NCI-H345 treated with DMSO at 0.1 percent for 48 hours (cell line): Measurements from ENCODE around the gene BLM.
A peak's percentile ranks its signal among the peaks of the same experiment; 100 is the strongest.
"Not testable (repeated sequence)": the region's sequence is repeated elsewhere in the genome, so short reads cannot be mapped to it uniquely, and the experiment has no call there.

Experiments
- DNase-seq: peaks from one replicate; lab custom pipeline; 2025; ENCODE audit not compliant: unreplicated experiment; lab: John Stamatoyannopoulos, UW

The BLM gene

DNA sequence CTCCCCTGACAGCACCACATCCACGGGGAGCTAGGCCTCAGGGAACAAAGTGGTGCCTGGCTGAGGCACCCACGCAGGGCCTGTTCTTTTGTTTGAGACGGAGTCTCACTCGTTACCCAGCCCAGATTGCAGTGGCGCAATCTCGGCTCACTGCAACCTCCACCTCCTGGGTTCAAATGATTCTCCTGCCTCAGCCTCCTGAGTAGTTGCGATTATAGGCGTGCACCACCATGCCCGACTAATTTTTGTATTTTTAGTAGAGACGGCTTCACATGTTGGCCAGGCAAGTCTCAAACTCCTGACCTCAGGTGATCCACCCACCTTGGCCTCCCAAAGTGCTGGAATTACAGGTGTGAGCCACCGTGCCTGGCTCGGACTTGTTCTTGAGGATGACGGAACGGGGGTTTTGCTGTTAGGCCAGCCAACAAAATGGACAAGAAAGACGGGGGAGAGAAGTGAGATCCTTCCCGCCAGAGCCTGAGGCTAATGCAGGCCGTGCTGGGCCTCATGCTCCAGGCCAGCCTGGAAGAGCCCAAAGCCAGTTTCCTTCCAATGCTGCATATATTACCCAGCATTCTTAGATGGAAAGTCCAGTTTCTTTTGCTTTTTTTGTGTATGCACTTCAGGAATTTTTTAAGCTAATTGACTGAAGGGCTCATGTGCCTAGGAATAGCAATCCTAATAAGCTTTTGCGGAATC is 123.2 kb downstream of the BLM start:
- no peak for DNase-seq

DNA sequence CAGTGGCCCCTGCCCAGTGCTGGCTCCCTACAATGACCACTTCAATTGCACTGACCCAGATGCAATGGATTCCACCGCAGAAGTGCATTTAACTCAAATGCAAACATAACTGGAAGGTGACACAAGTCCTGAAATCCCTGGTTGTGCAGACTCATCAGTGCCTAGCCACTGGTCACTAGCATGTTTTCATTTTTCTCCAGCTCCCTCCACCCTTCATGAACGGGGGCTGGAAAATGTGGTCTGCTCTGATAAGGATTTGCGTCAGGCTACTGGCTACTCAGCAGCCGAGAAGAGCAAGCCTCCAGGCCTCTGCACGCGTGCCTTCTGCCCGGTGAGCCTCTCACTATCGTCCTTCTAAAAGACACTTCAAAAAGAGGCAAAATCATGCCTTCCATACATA is 123.8 kb downstream of the BLM start:
- DNase-seq: no peak

DNA sequence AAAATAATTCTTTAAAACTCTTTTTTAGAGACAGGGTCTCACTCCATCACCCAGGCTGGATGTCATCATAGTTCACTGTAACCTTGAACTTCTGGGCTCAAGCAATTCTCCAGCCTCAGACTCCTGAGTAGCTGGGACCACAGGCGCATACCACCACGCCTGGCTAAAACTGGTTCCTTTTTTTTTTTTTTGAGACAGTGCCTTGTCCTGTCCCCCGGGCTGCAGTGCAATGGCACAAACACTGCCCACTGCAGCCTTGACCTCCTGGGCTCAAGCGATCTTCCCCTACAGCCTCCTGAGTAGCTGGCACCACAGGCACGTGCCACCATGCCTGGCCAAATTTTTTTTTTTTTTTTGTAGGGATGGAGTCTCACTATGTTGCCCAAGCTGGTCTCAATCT is 127.5 kb downstream of the BLM start:
- no peak for DNase-seq

DNA sequence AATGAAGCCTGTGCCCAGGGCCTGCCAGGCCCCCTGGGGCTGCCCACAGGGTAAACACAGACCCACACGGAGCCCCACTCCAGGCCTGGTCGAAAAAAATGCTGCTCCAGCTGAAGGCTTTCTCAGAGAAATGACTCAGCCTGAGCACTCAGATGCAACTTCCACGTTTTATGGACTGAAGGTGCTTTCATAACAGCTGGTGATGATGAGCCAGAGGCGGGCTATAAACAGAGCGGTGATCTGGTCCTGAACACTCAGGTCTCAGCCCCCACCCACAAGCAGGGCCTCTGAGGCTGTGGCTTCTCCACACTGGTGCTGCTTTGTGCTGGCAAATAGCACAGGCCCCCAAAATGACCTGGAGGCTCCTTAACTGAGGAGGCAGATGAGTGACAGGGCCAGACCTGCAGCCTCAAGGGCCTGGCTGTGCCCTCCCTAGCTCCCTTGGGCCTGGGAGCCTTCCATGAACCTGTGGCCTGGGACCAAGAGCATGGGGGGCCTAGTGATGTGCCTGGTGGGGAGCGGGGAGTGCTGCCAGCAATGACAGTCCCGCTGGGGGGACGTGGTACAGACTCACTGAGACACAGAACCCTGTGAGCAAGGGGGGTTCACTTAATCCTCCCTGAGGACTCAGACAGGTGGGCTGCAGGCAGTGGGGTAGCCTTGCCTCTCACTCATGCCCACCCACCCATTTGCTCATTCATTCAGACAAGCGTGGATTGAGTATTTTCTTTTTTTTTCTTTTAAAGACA is 128.2 kb downstream of the BLM start:
- DNase-seq: no peak

DNA sequence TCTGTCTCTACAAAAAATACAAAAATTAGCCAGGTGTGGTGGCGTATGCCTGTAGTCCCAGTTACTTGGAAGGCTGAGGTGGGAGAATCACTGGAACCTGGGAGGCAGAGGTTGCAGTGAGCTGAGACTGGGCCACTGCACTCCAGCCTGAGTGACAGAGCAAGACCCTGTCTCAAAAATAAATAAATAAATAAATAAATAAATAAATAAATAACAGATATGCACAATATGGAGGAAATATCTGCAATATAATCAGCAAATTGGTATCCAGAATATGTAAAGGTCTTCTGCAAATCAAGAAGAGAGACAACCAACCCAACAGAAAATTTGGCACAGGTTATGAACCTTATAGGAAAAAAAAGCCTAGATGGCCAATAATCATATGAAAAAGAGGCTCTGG is 132.3 kb downstream of the BLM start:
- not testable (repeated sequence) for DNase-seq

DNA sequence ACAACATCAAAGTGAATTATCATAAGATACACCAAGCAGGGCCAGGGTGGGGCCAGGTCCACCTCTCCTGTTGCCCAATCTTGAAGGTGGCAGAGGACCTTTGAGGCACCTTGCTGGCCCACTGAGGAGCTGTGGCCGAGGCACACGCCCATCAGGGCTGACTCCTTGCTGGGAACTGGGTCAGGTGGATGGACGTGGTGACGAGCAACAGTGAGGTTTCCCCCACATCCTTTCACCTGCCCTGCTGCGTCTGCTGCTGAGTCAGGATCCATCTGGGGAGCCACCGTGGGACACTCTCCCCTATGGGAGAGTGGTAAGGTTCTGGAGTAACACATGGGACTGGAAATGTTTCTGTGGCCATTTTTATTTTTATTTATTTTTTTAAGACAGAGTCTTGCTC is 134.0 kb downstream of the BLM start:
- no peak for DNase-seq

DNA sequence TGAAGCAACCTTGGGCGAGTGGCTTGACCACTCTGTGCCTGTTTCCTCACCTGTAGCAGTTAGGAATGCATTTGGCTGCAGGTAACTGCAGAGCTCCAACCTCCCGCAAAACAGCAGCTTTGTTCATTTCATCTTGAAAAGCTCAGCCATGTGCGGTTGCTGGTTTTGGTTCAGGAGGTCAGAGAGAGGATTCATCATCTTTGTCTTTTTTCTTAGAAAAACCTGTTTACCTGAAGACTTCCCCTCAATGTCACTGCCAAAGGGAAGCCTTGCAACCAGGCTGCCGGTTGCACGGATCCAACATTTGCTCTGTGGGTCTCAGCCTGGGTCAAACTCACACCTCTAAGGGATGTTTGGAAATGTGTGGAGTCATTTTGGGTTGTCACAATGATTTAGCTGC is 134.8 kb downstream of the BLM start:
- DNase-seq: no peak

DNA sequence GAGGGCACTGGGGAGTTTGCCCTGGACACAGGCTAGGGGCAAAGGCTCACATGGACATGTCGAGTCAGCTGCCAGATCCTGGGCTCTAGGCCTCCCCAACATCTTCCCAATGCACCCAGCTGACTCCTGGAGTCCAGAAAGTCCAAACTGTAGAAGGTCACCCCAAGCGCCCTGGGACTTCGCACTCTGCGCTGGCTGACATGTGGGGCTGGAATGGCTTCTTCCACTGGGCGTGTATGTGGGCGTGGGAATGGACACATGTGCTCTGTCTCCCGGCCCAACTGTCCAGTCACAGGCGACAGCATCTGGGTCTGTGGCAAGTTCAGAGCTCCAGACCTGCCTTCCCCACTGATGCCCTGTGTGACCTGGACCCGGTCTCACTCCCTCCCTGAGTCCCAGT is 138.0 kb downstream of the BLM start:
- DNase-seq: no peak

DNA sequence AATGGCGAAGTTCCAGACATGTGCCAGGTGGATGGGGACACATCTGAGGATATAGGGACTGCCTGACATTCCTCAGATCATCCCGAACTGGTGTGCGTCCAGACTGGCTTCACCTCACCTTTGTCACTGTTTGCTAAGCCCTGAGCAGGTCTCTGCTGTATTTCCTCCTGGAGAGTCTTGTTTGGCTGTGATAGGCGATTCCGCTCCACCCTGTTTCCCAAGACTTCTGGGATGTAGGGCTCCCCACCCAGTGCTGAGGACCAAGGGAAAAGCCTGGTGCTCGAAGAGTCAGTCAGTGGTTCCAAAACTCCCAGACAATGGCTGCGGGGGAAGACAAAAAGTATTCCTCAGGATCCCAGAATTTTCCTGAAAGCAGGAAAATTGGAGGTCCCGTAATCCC is 140.2 kb downstream of the BLM start:
- DNase-seq: no peak

DNA sequence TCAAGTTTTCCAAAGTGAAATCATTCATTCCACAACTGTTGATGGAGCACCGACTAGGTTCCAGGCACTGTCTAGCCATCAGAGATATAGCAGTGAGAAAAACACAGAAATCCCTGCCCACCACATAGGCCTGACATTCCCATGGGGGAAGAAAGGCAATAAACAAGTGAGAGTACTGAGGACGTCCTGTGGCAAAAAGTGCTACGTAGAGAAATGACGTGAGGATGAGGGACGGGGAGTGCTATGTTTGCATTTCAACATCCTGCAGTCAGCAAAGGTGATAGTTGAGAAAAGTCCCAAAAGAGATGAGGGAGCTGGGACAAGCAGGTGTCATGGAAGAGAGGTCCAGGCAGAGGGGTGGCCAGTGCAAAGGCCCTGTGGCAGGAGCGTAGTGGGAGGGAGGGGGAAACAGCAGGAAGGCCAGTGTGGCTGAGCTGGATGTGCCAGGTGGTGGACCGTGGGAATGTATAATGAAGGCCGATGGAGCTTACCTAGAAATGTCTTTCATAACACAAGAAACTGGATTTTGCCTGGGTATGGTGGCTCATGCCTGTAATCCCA is 140.8 kb downstream of the BLM start:
- DNase-seq: no peak

DNA sequence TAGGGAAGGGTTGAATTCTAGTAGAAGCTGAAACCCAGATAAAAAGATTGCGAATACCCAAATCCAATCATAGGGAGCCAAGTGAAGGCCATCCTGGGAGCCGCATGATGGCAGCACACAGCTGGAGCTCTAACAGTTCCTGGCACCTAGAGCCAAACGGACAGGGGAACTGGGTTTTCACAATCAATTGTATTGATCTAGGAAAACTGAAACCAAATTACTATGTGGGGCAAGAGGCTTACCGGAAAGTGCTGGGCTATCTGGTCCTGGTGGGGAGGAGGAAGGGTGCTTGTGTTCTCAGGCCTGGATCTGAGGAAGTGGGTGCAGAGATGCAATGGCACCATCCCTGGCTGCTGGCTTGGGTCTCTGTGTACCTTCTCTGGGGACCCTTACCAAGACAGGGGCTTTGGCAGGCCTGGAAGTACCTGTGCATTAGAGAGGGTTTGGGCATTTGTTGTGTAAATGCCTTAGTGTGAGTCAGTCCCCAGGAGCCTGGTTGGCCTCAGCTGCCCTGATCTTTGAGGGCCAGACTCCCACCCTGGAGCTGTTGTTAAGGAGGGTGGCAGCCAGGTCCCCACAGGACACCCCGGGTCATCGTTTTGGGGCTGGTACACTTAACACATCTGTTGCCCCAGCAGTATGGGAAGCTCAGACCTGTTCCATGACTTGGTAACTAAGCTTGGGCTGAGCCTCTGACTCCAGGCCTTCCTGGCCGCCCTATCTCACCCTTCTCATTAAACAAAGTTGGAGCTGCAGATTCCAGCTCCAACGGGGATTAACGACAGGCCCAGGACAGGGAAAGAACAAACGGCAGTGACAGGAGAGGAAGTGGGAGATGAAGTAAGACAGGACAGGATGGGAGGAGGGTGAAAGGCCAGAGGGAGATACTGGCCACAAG is 142.3 kb downstream of the BLM start:
- DNase-seq: no peak

DNA sequence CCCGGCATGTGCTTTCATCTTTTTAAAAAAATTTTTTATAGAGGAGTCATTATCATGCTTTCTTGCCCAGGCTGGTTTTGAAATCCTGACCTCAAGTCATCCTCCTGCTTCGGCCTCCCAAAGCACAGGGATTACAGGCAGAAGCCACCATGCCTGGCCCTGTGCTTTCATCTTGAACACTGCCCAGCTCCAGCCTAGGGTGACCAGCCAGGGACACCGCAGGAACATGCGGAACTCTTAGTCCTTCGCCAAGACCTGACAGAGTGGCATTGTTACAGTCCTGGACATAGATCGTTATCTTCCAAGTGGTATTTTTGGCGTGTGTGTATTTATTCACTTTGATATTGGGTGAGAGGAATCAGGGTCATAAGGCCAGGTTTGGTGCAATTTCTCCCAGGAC is 143.3 kb downstream of the BLM start:
- no peak for DNase-seq

DNA sequence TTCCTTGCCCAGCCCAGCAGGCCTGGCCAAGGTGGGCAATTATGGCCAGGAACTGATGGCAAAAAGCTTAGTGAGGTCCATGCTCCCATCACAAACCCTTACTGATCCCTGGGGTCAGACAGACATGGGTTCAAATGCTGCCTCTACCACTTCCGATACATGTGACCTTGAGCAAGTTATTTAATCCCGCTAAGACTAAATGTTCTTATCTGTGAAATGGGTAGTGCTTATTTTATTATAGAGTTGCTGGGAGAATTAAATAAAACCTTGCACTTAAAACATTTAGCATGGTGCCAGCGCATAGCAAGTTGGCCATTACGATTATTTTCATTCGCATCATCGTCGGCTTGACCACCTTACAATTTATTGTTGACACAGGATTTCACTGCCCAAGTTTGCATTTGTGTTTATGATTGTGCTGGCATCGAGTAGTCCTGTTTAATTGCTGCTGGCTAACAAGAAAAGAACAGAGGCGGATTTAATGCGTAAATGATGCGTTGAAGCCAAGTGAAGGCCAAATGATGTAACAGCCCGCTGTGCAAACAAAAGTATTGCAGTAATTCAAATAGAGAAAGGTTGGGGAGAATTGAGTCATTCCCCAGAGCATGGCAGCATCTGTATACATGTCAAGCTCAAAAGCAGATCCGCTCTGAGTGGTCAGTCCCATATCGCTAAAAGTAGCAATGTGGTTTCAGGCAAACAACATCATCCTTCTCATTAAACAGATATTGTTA is 144.0 kb downstream of the BLM start:
- DNase-seq: peak; percentile 79

DNA sequence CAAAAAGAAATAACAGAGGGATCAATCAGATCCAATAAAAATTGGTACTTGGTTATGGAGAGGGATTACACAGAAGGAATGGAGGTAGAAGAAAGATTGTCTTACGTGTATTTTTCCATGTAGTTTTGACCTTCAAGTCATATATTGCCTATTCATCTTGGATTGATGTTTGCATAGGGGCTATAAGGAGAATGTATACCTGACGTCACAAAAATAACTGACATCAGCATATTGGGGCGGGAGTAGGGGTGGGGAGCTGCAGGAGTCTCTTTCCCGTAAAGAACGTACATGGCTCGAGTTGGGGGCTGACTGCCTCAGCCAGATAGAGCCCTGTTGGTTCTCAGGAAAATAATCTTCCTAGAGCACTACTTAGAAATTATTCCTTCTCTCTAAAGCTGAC is 145.3 kb downstream of the BLM start:
- DNase-seq: no peak

DNA sequence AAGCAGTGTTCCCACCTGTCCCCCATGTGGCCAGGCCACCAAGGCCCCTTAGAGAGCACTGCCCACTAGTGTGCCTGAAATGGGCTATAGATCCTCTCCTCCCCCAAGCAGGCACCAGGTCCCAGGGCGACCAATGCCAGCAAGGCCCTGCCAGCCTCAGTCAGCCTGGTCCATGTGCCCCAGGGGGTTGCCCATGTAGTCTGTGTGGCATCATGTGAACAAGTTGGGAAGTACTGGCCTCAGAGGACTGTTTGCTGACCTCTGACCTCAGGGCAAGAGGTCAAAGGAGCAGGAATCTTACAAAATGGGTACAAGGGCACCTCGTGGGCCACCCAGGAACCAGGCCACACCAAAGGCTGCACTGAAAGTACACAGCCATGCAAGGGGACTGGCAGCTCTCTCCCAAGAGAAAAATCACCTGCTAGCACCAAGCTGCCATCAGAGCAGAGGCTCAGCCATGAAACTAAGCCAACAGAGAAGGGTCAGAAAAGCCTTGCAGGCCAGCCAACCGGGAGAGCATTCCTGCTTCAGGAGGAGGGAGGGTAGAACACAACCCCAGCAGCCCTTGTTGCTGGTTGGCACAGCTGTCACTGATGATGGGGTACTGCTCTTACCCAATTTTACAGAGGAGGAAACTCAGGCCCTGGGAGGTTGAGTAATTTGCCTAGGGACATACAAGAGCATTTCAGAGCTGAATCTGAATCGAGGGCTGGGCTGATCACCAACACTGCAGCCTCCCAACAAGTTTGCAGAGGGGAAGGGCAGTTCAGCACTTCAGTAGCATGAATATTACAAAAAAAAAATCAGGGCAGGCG is 146.0 kb downstream of the BLM start:
- DNase-seq: no peak

DNA sequence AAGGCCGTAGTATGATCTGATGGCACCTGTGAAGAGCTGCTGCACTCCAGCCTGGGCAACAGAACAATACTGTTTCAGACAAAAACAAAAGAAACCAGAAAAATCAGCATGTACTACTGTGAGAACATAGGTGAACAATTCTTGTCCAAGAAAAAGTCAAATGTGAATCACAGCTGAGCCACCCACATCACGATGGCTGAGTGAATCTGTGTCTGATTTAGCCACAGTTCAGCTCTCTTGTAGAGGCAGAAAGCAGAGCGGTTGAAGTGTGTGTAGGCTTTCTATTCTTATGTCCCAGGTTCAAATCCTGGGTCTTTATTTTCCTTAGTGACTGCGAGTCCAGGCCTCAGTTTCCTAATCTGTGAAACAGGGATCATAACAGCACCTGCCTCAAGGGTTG is 146.8 kb downstream of the BLM start:
- DNase-seq: no peak

DNA sequence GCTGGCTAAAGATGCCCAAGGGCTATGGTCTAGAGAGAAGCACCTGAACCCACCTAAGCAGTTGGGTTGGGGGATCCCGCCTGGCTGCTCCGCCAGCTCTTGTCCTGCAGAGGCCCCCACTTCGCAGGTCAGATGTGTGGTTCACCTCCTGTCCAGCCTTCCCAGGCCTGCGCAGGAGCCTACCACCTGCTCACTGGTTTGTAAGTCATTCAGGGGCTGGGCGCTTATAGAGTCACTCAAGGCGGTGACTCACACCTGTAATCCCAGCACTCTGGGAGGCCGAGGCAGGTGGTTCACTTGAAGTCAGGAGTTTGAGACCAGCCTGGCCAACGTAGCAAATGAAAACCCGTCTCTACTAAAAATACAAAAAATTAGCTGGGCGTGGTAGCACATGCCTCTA is 147.4 kb downstream of the BLM start:
- no peak for DNase-seq

DNA sequence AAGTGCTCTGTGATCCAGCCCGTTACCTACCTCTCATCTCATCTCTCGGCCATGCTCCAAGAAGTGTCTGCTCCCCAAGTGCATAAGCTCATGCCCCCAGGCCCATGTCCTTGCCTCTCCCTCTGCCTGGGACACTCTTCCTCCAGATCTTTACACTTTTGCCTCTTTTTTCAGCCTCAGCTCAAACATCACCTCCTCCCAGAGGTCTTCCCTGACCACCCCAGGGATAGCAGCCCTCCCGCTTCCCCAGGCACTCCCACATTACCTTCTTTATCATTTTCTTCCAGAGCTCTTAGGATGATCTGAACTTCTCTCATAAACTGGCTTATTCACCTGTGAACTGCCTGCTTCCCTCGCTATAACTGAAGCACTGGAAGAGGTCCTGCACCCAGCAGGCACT is 148.6 kb downstream of the BLM start:
- no peak for DNase-seq
